ENCODE results near the gene ANKRD27.

DNA sequence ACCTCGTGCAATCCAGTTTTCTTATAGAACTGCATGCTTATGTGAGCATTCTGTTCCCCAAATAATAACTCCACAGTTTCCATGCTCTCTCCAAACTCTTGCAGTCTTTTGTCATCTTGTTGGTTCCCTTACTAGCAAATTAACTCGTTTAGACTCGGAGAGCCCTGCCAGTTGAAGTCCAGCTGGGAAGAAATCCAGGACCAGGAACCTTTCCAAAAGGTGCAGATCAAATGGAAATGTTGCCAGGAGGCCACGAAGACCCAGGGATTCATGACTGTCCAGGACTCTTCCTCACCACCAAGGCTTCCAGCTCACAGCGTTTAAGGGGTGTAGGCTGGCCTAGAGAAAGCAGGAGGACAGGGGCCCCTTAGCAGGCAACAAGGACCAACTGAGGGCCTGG, 42.5 kb upstream of the ANKRD27 start:
- TF ChIP-seq GATA2 (IDR thresholded peaks at IDR 0.05; ENCODE audit: low read depth, low read length) (no peak), GATA3 (IDR thresholded peaks at IDR 0.05; ENCODE audit: low read depth, low read length) (no peak)

Data from SH-SY5Y (cell line).